ENCODE results near the gene FAM162A.
A peak's percentile ranks its signal among the peaks of the same experiment; 100 is the strongest.

Gene FAM162A

GRCh38 chr3:122382888-122383666 lies 905 bp upstream of the FAM162A start, which contains the start of gene MIX23:
MIX23 (minus strand) TSS chr3:122383231; CDS start chr3:122383224, 7 bp downstream.
- peak; percentile 56 to 72 for DNase-seq (ENCODE audit: extremely low read depth in 1 of 2, low read depth in 1 of 2)

- DNase-seq (ENCODE audit: extremely low read depth in 1 of 2, low read depth in 1 of 2) = no peak
Measured at GRCh38 chr3:122387709-122388108, 3.7 kb downstream of the FAM162A start.

- DNase-seq (ENCODE audit: extremely low read depth in 1 of 2, low read depth in 1 of 2) = no peak
Measured at GRCh38 chr3:122389197-122389596, 5.2 kb downstream of the FAM162A start.

GRCh38 chr3:122389892-122390291 lies 5.9 kb downstream of the FAM162A start:
- no peak for DNase-seq (ENCODE audit: extremely low read depth in 1 of 2, low read depth in 1 of 2)

GRCh38 chr3:122390665-122391064 lies 6.7 kb downstream of the FAM162A start:
- DNase-seq (ENCODE audit: extremely low read depth in 1 of 2, low read depth in 1 of 2) = no peak

- no peak for DNase-seq (ENCODE audit: extremely low read depth in 1 of 2, low read depth in 1 of 2)
Measured at GRCh38 chr3:122391681-122392446, 7.9 kb downstream of the FAM162A start.

- DNase-seq (ENCODE audit: extremely low read depth in 1 of 2, low read depth in 1 of 2) = no peak
Measured at GRCh38 chr3:122392868-122393844, 9.2 kb downstream of the FAM162A start.

- no peak for DNase-seq (ENCODE audit: extremely low read depth in 1 of 2, low read depth in 1 of 2)
Measured at GRCh38 chr3:122394173-122394572, 10.2 kb downstream of the FAM162A start.

GRCh38 chr3:122395582-122395981 lies 11.6 kb downstream of the FAM162A start:
- DNase-seq (ENCODE audit: extremely low read depth in 1 of 2, low read depth in 1 of 2) = no peak

GRCh38 chr3:122396511-122396910 lies 12.5 kb downstream of the FAM162A start:
- no peak for DNase-seq (ENCODE audit: extremely low read depth in 1 of 2, low read depth in 1 of 2)

- DNase-seq (ENCODE audit: extremely low read depth in 1 of 2, low read depth in 1 of 2) = no peak
Measured at GRCh38 chr3:122397201-122397600, 13.2 kb downstream of the FAM162A start.

- no peak for DNase-seq (ENCODE audit: extremely low read depth in 1 of 2, low read depth in 1 of 2)
Measured at GRCh38 chr3:122398920-122399319, 14.9 kb downstream of the FAM162A start.

GRCh38 chr3:122403489-122403888 lies 19.5 kb downstream of the FAM162A start:
- no peak for DNase-seq (ENCODE audit: extremely low read depth in 1 of 2, low read depth in 1 of 2)

- DNase-seq (ENCODE audit: extremely low read depth in 1 of 2, low read depth in 1 of 2) = no peak
Measured at GRCh38 chr3:122405015-122405414, 21.0 kb downstream of the FAM162A start.

- DNase-seq (ENCODE audit: extremely low read depth in 1 of 2, low read depth in 1 of 2) = no peak
Measured at GRCh38 chr3:122406198-122406597, 22.2 kb downstream of the FAM162A start.

- no peak for DNase-seq (ENCODE audit: extremely low read depth in 1 of 2, low read depth in 1 of 2)
Measured at GRCh38 chr3:122407946-122408345, 24.0 kb downstream of the FAM162A start.

GRCh38 chr3:122409446-122409845 lies 25.5 kb downstream of the FAM162A start:
- no peak for DNase-seq (ENCODE audit: extremely low read depth in 1 of 2, low read depth in 1 of 2)

GRCh38 chr3:122410111-122410510 lies 26.1 kb downstream of the FAM162A start:
- DNase-seq (ENCODE audit: extremely low read depth in 1 of 2, low read depth in 1 of 2) = no peak

GRCh38 chr3:122410639-122411038 lies 26.7 kb downstream of the FAM162A start:
- no peak for DNase-seq (ENCODE audit: extremely low read depth in 1 of 2, low read depth in 1 of 2)

- DNase-seq (ENCODE audit: extremely low read depth in 1 of 2, low read depth in 1 of 2) = no peak
Measured at GRCh38 chr3:122414391-122414790, 30.4 kb downstream of the FAM162A start.
